22Rv1 (cell line): ENCODE results near the gene GPRC5C.

Experiments used
- CTCF ChIP-seq: fragments of 450-650 bp; IDR thresholded peaks from 2 replicates; pipeline ENCODE4 v1.5.1; 2017; ENCODE audit warnings: mild to moderate bottlenecking
- ZFX ChIP-seq: fragments of 450-650 bp; IDR thresholded peaks from 2 replicates; pipeline ENCODE4 v1.6.1; 2017; ENCODE audit warnings: antibody characterized with exemption, borderline replicate concordance

GRCh38 chr17:74473294-74473693 lies 41.4 kb downstream of the GPRC5C start:
- TF ChIP-seq CTCF: no peak
- no peak for TF ChIP-seq ZFX
